Stimulated activated CD4-positive, alpha-beta T cell treated with anti-CD3 and anti-CD28 coated beads, Interleukin-4, amount 100 ng/mL, for 48 hours (primary cell): ENCODE data around the gene DNAH8.
"Not testable (repeated sequence)": the region's sequence is repeated elsewhere in the genome, so short reads cannot be mapped to it uniquely, and the experiment has no call there.

Source experiments
- DNase-seq, 2 donors: peaks; one replicate each; pipeline ENCODE4 v3.0.0-alpha.2; 2020; ENCODE audit warnings: low read depth in 2 of 2

The DNAH8 gene

DNA sequence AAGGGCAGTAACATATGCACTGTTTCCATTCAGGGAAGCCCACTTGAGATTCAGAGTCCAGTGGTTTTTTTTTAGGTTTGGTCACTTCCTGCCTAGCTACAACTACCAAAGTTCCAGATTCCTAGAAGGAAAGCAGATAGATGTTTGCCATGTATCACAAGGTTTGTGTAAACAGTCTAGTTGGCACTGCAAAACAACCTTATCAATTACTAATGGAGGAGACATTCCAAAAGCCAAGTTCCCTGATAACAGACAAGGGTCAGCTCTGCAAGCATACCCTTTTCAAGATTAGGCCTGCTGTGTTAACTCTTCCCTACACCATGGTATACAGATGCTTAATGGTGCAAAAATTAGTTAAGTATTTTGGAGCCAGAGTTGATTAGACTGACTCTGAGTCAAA lies 192.2 kb downstream of the DNAH8 start:
- DNase-seq: no peak

DNA sequence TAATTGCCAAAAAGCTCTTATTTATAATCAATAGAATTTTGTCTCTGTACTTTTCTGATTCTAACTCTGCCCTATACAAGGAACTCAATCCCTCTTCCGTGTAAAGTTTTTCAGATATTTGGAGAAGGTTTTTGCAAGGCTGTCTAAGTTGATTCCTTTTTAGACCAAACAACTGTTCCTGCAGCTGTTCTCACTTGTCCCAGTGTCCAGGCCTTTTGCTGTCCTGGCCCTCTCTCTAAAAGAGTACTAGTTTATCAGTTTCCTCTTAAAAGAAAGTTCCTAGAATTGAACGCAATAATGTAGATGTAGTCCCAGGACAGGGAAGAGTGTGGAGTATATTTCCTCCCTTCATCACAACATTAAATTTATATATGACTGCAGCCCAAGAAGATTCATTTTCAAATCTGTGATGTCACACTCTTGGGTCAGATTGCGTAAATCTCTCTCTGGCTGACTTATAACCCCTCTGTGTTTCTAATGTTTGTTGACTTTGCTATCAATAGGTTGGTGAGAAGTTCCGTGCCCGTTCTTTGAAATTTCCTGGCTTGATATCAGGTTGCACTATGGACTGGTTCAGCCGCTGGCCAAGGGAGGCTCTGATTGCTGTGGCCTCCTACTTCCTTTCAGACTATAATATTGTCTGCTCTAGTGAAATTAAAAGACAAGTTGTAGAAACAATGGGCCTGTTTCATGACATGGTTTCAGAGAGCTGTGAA lies 194.1 kb downstream of the DNAH8 start:
- no peak for DNase-seq

DNA sequence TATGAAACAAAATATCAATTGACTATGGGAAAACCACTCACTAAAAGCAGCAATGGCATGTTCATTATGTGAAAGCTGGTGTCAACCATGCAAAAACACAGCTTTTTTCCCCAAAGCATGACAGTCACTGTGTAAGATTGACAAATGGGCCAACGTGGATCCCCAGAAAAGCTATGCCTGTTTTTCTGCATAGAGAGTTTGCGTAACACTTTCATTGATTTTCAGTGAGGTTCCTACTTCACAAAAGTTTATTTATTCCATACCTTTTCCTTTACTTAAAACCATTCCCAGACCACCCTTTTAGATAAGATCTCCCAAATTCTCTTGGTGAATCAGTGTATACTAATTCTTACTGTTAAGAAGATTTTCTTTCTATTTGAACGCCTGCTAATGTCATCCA lies 195.1 kb downstream of the DNAH8 start:
- DNase-seq: no peak

DNA sequence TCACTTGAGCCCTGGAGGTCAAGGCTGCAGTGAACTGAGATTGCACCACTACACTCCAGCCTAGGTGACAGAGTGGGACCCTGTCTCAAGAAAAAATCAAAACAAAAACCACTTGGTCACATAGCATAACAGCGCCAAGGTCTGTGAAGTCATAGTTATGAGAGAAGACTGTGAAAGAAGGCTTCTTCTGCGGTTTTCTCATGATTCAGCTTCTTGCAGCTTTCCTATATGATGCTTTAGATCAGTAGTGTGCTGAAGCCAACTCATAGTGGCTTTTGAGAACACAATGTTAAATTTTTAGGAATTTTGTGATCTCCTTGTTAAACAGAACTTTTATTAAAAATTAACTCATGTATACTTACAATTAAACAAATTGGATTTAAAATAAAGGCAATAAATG lies 197.3 kb downstream of the DNAH8 start:
- no peak for DNase-seq

DNA sequence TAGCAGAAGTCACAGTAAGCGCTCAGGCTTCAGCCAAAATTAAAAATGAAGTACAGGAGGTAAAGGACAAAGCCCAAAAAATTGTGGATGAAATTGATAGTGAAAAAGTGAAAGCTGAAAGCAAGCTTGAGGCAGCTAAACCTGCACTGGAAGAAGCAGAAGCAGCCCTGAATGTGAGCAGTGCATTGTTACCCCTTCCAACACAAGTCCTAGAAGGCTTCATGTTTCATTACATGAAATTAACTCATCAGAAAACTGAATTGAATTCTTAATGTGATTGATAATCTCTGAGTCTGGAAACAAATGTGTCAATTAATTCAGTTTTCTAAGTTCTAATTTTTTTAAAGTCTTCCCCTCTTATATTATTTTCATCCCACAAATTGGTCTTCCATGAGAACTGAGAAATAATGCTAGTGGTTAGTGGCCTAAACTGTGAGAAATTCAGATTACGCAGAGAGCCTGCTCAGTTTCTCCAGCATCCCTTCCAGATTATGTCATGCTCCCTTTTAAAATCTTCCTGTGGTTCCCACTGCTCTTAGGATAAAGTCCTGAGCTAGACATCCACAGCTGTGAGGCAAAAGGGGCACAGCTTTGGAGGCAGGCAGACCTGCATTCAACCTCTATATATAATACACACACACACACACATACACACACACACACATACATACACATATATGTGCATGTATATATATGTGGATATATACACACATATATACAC lies 200.3 kb downstream of the DNAH8 start:
- DNase-seq: no peak

DNA sequence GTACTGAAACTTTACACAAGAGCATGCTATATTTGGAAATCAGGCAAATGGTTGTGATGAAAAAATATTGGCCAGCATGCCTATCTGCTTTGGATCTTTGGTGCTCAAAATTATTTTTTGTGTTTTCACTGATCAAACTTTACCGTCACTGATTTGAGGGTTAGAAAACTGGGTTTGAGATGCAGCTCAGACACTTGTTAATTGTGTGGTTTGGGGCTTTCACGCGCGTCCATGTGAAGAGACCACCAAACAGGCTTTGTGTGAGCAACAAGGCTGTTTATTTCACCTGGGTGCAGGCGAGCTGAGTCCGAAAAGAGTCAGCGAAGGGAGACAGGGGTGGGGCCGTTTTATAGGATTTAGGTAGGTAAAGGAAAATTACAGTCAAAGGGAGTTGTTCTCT lies 206.4 kb downstream of the DNAH8 start:
- not testable (repeated sequence) for DNase-seq

DNA sequence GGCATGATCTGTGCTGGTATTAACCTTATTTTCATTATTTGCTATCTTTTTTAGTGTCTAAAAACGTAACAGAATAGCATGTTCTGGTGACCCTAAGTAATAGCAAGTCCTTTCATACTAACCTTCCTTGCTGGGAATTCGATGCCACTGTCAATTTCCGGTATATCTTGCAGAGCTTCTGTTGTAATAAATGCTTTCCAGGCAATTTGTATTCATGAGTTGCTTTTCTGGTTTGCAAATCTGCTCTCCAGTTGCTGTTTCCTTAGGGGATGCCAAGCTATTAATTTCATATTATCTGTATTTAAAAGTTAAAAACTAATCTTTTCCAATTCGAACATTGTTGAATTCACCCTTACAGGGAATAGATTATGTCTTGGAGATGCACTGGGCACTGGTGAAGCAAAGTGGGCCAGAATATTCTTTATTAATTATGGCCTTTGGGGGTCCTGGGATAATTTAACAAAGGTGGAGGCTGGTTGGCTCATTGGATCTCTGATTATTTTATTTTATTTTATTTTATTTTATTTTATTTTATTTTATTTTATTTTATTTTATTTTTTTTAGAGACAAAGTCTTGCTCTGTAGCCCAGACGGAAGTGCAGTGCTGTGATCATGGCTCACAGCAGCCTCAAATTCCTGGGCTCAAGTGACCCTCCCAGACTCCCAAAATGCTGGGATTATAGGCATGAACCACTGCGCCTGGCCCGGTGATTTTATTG lies 209.8 kb downstream of the DNAH8 start:
- no peak for DNase-seq

DNA sequence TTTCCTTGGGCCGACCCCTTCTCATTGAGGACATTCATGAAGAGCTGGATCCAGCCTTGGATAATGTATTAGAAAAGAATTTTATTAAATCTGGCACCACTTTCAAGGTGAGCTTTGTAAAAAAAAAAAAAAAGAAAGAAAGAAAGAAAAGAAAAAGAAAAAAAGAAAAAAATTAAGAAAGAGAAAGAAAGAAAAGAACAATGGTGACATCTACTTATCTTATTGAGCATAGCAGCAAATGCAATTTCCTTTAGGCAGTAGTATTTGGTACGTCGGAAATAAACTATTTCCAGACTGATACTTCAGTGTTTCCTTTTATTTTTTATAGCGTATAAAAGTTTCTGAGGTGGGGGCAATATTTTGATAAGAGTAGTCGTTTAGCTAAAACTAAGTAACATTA lies 214.4 kb downstream of the DNAH8 start:
- no peak for DNase-seq

DNA sequence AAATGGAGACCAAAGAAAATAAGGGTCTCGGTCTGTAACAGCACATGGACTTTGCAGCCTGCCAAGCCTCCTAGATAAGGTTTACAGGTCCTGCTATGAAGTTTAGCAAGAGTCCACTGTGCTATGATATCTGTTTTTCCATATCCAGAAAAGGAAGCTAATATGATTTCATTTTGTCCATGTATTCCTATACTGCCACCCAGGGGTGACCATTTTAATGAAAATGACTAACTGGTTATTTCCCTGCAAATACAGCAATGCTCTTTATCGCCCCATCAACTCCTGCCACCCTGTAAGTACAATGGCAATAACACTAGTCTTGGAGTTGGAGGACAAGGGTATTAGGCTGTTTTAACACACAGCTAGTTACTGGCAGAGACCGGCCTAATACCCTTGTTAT lies 218.3 kb downstream of the DNAH8 start:
- DNase-seq: no peak

DNA sequence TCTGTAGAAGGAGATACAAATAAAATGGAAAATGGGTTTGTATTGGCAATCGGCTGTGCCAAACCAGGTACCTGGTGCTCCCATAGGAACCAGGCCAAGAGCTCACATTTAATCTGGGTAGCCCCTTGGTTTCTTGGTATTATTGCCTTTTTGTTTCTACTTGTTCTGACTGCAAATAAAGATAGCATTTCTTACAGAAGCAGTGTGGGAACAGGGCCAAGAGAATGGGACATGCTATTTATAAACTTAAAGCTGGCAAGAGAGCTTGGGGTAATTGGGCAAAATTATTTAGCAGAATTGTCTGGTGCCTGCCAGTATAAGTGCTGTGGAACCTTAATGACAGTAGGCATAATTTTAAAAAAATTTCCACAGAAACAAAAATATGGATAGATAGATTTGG lies 219.9 kb downstream of the DNAH8 start:
- DNase-seq: no peak

DNA sequence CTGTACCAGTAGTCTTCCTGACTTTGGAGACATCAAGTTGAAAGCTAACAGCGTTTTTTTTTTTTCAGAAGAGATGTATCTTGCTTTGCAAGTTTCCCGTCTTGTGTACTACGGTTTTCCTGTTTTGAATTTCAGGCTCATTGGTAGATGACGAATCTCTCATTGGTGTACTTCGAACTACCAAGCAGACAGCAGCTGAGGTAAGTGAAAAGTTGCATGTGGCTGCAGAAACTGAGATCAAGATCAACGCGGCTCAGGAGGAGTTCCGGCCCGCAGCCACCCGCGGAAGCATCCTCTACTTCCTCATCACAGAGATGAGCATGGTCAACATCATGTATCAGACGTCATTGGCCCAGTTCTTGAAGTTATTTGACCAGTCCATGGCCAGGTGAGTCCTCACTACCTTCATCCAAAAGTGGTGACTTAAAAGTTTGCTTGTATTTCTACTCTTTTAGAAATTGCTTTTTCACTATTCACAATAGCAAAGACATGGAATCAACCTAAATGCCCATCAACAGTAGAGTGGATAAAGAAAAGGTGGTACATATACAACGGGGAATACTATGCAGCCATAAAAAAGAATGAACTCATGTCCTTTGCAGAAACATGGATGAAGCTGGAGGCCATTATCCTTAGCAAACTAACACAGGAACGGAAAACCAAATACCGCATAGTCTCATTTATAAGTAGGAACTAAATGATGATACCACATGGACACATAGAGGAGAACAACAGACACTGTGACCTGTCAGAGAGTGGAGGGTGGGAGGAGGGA lies 222.9 kb downstream of the DNAH8 start:
- no peak for DNase-seq

DNA sequence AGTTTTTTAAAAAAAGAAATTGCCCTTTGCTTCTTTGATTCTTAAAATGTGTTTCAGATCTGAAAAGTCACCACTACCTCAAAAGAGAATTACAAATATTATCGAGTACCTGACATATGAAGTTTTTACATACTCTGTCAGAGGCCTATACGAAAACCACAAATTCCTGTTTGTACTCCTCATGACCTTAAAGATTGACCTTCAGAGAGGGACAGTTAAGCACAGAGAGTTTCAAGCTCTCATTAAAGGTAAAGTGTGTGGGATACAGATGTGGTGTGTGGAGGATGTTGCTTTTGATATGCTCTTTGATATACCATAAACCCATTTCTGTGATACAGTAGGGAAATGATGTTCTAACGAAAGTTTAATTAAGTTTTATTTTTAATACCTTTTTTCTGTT lies 223.6 kb downstream of the DNAH8 start:
- DNase-seq: no peak

DNA sequence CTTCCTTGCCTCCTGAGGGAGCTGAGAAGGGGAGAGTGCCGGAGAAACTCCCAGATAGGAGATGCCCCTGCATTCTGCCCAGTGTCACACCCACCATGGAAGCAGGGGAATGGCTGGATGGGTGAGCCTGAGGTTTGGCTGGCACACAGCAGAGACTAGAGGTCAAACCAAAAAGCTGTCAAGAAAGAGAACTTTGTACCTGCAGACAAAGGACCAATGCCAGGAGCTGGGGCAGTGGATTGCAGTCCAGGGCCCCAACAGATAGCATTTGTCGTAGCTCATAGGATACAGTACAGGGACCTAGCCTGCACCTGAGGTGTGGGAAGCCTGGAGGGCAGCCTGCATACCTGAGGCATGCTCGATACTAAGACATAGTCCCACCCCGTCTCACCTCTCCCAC lies 227.3 kb downstream of the DNAH8 start:
- no peak for DNase-seq

DNA sequence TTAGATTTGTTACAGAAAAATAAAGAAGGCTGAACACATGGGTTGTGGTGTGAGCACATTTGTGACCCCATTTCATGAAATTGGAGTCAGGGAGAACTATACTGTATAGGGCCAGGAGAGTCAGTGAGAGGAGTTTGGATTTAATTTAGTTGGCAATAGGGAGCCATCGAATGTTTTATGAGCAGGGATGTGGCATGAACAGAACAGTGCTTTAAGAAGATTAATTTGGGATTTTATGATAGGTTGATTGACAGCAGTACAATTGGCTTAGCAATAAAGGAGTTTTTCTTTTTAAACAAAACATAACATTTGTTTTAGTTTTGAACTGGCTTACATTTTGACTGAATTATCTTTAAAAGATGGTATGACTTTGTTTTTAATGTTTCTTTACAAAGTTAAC lies 227.9 kb downstream of the DNAH8 start:
- DNase-seq: no peak

DNA sequence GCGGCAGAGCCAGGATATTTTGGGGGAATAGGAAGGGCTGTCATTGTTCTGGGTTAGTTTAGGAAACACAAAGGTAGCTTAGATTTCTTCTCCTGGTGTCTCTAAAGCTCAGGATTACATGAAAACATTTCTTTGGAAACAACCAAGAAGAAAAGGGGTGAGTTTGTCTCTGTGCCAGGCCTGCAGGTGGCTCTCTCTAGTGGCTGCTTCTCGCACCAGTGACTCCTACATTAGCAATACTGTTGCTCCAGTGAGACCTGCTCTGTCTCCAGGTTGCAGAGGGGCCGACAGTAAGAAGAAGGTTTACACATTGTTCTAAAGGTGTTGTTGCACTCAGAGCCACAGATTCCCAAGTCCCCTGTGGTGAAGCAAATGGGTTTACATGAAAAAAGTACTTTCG lies 228.9 kb downstream of the DNAH8 start:
- DNase-seq: no peak

DNA sequence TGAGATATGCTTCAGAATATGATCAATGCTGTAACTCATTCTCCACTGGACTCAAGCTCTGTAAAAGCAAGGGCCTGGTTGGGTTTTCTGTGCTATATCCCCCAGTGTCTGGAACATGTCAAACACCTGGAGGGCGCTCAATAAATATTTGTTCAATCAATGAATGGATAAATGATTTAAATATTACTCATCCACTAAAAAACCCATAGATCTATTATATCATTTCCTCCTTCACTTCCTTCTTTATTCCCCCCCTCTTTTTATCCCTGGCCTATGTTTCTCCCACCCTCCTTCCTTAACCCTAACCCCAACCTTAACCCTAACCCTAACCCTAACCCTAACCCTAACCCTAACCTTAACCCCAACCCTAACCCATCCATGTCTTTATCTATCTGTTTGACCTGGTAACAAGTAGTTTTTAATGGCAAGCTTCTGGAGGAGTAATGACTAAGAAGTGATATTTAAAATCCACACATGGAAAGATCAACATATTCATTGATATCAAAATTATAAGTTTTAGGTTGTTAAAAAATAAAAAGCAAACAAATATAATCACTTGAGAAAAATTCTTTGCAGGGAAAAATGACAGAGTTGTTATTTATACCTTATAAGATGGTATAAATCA lies 229.7 kb downstream of the DNAH8 start:
- DNase-seq: no peak

DNA sequence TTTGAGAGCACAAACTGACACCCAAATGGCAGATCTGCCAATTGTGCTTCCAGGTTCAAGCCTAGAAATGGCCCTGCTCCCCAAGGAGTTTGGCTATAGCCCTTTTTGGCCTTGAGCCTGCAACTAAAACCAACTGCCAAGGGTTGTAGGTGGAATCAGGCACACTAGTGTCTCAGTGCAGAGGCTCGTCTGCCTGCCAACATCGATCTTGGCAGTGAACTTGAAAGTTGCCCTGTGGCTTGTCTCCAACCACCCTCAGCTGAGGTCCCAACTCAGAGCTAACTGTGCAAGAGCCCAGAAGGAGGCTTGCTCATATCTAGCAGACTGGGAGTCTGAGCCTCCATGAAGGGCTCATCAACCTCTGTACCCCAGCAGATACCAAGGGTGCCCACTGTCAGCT lies 240.8 kb downstream of the DNAH8 start:
- no peak for DNase-seq

DNA sequence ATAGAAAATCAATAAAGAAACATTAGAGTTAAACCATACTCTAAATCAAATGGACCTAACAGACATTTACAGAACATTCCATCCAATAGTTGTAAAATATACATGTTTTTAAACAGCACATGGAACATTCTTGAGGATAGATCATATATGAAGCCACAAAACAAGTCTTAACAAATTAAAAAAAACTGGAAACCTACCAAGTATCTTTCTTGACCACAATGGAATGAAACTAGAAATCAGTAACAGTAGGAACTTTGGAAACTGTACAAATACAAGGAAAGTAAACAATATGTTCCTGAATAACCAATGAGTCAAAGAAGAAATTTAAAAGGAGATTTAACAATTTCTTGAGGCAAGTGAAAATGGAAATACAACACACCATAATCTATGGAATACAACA lies 242.3 kb downstream of the DNAH8 start:
- no peak for DNase-seq

DNA sequence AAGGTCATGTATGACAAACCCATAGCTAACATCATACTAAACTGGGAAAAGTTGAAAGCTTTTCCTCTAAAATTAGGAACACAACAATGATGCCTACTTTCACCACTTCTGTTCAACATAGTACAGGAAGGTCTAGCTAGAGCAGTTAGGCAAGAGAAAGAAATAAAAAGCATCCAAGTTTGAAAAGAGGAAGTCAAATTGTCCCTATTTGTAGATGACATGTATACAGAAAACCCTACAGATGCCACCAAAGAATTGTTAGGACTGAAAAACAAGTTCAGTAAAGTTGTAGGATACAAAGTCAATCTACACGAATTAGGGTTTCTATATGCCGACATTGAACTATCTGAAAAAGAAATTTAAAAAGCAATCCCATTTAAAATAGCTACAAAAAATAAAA lies 244.0 kb downstream of the DNAH8 start:
- no peak for DNase-seq

DNA sequence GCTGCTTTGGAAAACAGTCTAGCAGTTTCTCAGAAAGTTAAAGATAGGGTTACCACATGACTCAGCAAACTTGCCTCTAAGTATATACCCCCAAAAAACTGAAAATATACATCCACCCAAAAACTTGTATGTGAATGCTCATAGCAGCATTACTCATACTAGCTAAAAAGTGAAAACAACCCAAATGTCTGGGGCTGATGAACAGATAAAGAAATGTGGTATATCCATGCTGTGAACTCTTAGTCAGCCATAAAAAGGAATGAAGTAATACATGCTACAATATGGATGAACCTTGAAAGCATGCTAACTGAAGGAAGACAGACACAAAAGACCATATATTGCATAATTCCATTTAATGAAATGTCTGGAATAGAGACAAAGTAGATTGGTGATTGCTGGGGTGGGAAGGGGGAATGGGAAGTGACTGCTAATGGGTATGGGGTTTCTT lies 253.6 kb downstream of the DNAH8 start:
- DNase-seq: no peak

DNA sequence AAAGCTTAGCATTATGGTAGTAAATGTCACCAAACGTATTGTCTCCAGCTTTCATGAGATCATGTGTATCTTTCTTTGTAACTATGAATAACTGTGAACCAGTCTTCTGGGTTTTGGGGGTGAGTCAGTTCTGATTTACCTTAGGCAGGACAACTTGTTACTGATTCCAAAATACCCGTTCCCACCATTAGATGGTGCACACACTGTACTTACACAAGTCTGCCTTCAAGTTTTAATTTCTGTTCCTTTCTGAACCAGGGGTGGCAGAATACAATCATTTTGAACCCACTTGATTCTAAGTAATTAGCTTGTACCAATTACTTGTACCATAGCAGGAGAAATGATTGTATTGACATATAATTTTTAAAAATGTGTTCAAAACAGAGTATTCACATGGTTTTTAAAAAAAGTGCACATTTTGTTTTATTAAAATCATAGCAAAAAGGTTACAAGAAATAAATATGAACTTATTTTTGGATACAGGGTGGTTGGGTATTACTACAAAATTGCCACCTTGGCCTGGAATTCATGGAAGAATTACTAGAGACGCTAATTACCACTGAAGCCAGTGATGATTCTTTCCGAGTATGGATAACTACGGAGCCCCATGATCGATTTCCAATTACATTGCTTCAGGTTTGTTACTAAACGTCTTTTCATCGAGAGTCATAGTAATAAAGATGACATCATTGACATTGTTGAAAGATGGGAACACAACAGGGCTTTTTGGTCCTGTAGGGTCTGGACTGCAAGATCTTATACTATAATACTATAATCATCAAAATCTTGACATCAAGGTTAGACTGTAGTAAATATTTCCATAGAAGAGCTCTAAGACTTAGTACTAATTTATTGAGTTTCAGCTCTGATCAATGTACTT lies 258.3 kb downstream of the DNAH8 start:
- DNase-seq: peak in 1 of 2 donors; percentile 16
